ENCODE data around the gene CACNA1C. TPM values are rescaled to one million over a fixed set of nuclear protein-coding genes. Genes with fewer than 3 reads are reported as not detected.

Gene CACNA1C
- total and polyA plus RNA-seq, 2 donors (not counting 1 experiment from before 2014, with no cell fraction given): 7.6 to 11.4 TPM

- no peaks in the 10 kb centered on the region for H3K4me1 ChIP-seq (ENCODE audit: control insufficient read depth, extremely low read depth, insufficient read depth, low read length)
- H3K79me2 ChIP-seq (ENCODE audit: control insufficient read depth, insufficient read depth, low read length): no peaks in the 10 kb centered on the region
- DNase-seq (ENCODE audit: low read depth in 2 of 2): no peak
- H4K20me1 ChIP-seq (ENCODE audit: control insufficient read depth, extremely low read depth, insufficient read depth, low read length): no peaks in the 10 kb centered on the region
- H2AFZ ChIP-seq (ENCODE audit: low read length): no peak overlapping the region
- no peak overlapping the region for H3K27ac ChIP-seq (ENCODE audit: insufficient read depth, low read length)
- no peak overlapping the region for H3K9ac ChIP-seq (ENCODE audit: insufficient read depth, low read length)
- no peak overlapping the region for H3K4me2 ChIP-seq (ENCODE audit: extremely low read depth, insufficient read depth, low read length)
- H3K36me3 ChIP-seq (ENCODE audit: control insufficient read depth, insufficient read depth, low read length): no peaks in the 10 kb centered on the region
- no peaks in the 10 kb centered on the region for H3K27me3 ChIP-seq (ENCODE audit: control insufficient read depth, insufficient read depth, low read length)
- TF ChIP-seq, protein P1, sequence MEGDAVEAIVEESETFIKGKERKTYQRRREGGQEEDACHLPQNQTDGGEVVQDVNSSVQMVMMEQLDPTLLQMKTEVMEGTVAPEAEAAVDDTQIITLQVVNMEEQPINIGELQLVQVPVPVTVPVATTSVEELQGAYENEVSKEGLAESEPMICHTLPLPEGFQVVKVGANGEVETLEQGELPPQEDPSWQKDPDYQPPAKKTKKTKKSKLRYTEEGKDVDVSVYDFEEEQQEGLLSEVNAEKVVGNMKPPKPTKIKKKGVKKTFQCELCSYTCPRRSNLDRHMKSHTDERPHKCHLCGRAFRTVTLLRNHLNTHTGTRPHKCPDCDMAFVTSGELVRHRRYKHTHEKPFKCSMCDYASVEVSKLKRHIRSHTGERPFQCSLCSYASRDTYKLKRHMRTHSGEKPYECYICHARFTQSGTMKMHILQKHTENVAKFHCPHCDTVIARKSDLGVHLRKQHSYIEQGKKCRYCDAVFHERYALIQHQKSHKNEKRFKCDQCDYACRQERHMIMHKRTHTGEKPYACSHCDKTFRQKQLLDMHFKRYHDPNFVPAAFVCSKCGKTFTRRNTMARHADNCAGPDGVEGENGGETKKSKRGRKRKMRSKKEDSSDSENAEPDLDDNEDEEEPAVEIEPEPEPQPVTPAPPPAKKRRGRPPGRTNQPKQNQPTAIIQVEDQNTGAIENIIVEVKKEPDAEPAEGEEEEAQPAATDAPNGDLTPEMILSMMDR (conservative IDR thresholded peaks at IDR 0.05 in 1 of 2, IDR thresholded peaks at IDR 0.05 in 1 of 2; ENCODE audit: low read depth in 1 of 2, low read length in 2 of 2): no peak
- no peak for TF ChIP-seq EZH2 (IDR thresholded peaks at IDR 0.05; ENCODE audit: low read length, missing control alignments)
- H3K4me3 ChIP-seq (replicated peaks in 1 of 4; ENCODE audit: control extremely low read depth in 1 of 4, insufficient read depth in 1 of 4, low read depth in 3 of 4, low read length in 4 of 4): no peak overlapping the region
- no peaks in the 10 kb centered on the region for H3K9me3 ChIP-seq (ENCODE audit: control insufficient read depth, insufficient read depth, low read depth, low read length)
These were observed 326.1 kb downstream of the CACNA1C start for GRCh38 chr12:2378835-2379330.

GRCh38 chr12:2380946-2381345 is 328.2 kb downstream of the CACNA1C start:
- Histone ChIP-seq H3K36me3 (ENCODE audit: control insufficient read depth, insufficient read depth, low read length) (no peaks in the 10 kb centered on the region), H3K4me3 (replicated peaks in 1 of 4; ENCODE audit: control extremely low read depth in 1 of 4, insufficient read depth in 1 of 4, low read depth in 3 of 4, low read length in 4 of 4) (no peak overlapping the region), H3K79me2 (ENCODE audit: control insufficient read depth, insufficient read depth, low read length) (no peaks in the 10 kb centered on the region), H3K9ac (ENCODE audit: insufficient read depth, low read length) (no peak overlapping the region), H3K4me1 (ENCODE audit: control insufficient read depth, extremely low read depth, insufficient read depth, low read length) (peaks cover 5% of the 10 kb centered on the region), H4K20me1 (ENCODE audit: control insufficient read depth, extremely low read depth, insufficient read depth, low read length) (no peaks in the 10 kb centered on the region), H3K9me3 (ENCODE audit: control insufficient read depth, insufficient read depth, low read depth, low read length) (no peaks in the 10 kb centered on the region), H3K27me3 (ENCODE audit: control insufficient read depth, insufficient read depth, low read length) (no peaks in the 10 kb centered on the region), H3K4me2 (ENCODE audit: extremely low read depth, insufficient read depth, low read length) (no peak overlapping the region), H3K27ac (ENCODE audit: insufficient read depth, low read length) (no peak overlapping the region), H2AFZ (ENCODE audit: low read length) (no peak overlapping the region)
- no peak for DNase-seq (ENCODE audit: low read depth in 2 of 2)
- TF ChIP-seq, protein P1 (conservative IDR thresholded peaks at IDR 0.05 in 1 of 2, IDR thresholded peaks at IDR 0.05 in 1 of 2; ENCODE audit: low read depth in 1 of 2, low read length in 2 of 2): no peak
- no peak for TF ChIP-seq EZH2 (IDR thresholded peaks at IDR 0.05; ENCODE audit: low read length, missing control alignments)

- Histone ChIP-seq H3K4me3 (replicated peaks in 1 of 4; ENCODE audit: control extremely low read depth in 1 of 4, insufficient read depth in 1 of 4, low read depth in 3 of 4, low read length in 4 of 4) (no peak overlapping the region), H3K9ac (ENCODE audit: insufficient read depth, low read length) (no peak overlapping the region), H3K27me3 (ENCODE audit: control insufficient read depth, insufficient read depth, low read length) (no peaks in the 10 kb centered on the region), H2AFZ (ENCODE audit: low read length) (no peak overlapping the region), H3K9me3 (ENCODE audit: control insufficient read depth, insufficient read depth, low read depth, low read length) (no peaks in the 10 kb centered on the region), H3K4me1 (ENCODE audit: control insufficient read depth, extremely low read depth, insufficient read depth, low read length) (peaks cover 5% of the 10 kb centered on the region), H4K20me1 (ENCODE audit: control insufficient read depth, extremely low read depth, insufficient read depth, low read length) (no peaks in the 10 kb centered on the region), H3K4me2 (ENCODE audit: extremely low read depth, insufficient read depth, low read length) (no peak overlapping the region), H3K79me2 (ENCODE audit: control insufficient read depth, insufficient read depth, low read length) (no peaks in the 10 kb centered on the region), H3K27ac (ENCODE audit: insufficient read depth, low read length) (no peak overlapping the region), H3K36me3 (ENCODE audit: control insufficient read depth, insufficient read depth, low read length) (no peaks in the 10 kb centered on the region)
- peak in 1 of 2 donors; percentile 20 for DNase-seq (ENCODE audit: low read depth in 2 of 2)
- no peak for TF ChIP-seq EZH2 (IDR thresholded peaks at IDR 0.05; ENCODE audit: low read length, missing control alignments)
- TF ChIP-seq, protein P1 (conservative IDR thresholded peaks at IDR 0.05 in 1 of 2, IDR thresholded peaks at IDR 0.05 in 1 of 2; ENCODE audit: low read depth in 1 of 2, low read length in 2 of 2): no peak
These were observed 329.8 kb downstream of the CACNA1C start for GRCh38 chr12:2382370-2383155.
